ENCODE results near the gene KLB.

The KLB gene

DNA sequence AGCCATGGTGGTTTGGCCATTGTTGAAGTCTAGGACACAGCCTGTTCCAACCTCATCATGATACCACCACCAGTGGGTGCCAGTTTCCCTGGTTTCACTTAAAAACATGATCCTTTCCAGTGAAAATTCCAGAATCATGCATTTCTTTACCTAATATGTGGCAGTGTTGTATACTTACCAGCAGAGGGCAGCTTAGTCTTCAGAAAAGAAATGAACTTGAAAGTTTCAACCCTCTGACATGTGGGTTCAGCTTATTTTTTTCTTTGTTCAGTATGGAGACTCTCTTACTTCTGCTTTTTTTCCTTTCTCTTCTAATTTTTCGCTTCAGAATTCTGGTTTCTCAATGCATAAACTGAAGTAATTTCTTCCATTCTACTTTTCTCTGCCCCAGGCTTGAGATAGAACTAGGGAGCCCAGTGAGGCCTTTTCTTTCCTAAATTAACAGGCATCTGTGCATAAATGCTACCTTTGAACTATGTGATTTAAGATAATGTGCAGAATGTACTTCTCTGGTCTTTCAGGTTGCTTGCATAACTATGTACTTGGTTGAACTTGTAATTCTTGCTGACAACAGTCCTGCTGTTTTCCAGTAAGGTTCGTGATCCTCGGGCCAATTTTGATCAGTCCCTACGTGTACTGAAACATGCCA, 62.8 kb downstream of the KLB start:
- peak; percentile 80 for TF ChIP-seq CTCF (conservative IDR thresholded peaks at IDR 0.05; ENCODE audit: low read depth, low read length)
- no peak overlapping the region for H3K4me3 ChIP-seq (ENCODE audit: low read depth, low read length)
- peak; percentile 90 for DNase-seq (ENCODE audit: low read depth)

- TF ChIP-seq CTCF (conservative IDR thresholded peaks at IDR 0.05; ENCODE audit: low read depth, low read length) = no peak
- no peak overlapping the region for H3K4me3 ChIP-seq (ENCODE audit: low read depth, low read length)
- DNase-seq (ENCODE audit: low read depth) = no peak
Observed at GRCh38 chr4:39470402-39470801, 63.7 kb downstream of the KLB start.

DNA sequence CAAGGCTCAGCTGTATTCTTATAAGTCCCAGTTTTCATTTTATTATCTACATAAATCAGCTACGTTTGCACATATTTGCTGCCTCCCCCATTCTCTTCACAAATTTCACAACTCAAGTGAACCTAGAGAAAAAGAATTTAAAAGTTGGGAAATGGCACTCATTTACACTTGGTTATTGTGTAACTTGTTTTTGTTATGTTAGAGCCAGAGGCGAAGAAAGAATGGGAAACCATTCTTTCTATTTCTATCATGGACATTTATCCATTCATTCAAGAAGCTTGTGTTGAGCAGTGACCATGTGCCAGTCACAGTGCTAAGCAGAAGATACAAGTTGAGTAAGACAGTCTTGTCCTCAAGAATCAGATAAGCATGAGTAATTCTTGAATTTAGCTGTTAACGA, 65.7 kb downstream of the KLB start:
- TF ChIP-seq CTCF (conservative IDR thresholded peaks at IDR 0.05; ENCODE audit: low read depth, low read length) = no peak
- DNase-seq (ENCODE audit: low read depth) = peak; percentile 45
- H3K4me3 ChIP-seq (ENCODE audit: low read depth, low read length) = no peak overlapping the region

DNA sequence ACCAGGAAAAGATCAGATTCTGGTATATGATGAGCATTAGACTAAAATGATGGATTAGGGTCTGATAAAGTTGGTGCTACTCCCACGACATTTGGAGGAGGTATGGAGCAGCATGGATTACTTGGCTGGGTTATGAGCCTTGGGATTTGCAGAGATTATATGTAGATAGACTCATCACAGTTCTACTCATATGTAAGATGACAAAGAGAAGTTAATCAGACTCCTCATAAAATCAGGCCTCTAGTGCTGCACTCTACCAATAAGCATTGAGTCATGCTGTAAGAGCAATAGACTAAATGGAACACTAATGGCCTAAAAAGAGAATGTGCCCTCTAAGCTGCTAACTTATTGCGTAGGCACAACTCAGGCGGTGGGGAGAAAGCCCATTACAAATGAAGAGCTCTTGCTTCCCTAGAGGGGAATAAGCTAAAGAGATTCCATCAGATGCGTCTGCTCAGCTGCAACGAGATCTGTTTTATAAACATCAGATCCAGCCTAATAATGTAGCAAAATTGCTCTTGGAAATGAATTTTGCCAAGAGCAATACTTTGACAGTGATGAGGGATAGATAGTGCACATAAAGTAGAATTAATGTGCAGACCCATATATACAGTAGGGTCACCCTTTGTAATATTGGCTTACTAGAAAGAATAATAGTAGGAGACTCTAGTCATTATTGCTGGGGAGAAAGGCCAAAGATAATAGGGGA, 69.6 kb downstream of the KLB start:
- DNase-seq (ENCODE audit: low read depth) = no peak
- no peak for TF ChIP-seq CTCF (conservative IDR thresholded peaks at IDR 0.05; ENCODE audit: low read depth, low read length)

DNA sequence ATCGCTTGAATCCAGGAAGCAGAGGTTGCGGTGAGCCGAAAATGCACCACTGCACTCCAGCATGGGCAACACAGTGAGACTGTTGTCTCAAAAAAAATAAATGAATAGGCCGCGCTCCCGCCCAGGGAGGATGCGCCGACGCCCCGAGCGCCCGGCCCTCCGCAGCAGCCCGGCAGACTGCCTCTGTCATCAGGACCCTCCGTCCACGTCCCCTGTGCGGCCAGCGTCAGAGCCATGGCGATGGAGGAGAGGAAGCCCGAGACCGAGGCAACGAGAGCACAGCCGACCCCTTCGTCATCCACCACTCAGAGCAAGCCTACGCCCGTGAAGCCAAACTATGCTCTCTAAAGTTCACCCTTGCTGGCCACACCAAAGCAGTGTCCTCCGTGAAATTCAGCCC, 73.5 kb downstream of the KLB start:
- no peak for DNase-seq (ENCODE audit: low read depth)
- no peak for TF ChIP-seq CTCF (conservative IDR thresholded peaks at IDR 0.05; ENCODE audit: low read depth, low read length)
- H3K4me3 ChIP-seq (ENCODE audit: low read depth, low read length) = no peak overlapping the region

More for the DNA sequence above, 69.6 kb downstream of the KLB start:
- no peak overlapping the region for H3K4me3 ChIP-seq (ENCODE audit: low read depth, low read length)

- no peak overlapping the region for H3K4me3 ChIP-seq (ENCODE audit: low read depth, low read length)
- no peak for TF ChIP-seq CTCF (conservative IDR thresholded peaks at IDR 0.05; ENCODE audit: low read depth, low read length)
- no peak for DNase-seq (ENCODE audit: low read depth)
Observed at GRCh38 chr4:39480902-39481695, 74.4 kb downstream of the KLB start.
